Measurements from ENCODE around the gene CLDN9. TPM values are rescaled to one million over a fixed set of nuclear protein-coding genes. Genes with fewer than 3 reads are reported as not detected.

The CLDN9 gene
- total RNA-seq, 1 donor from 2014 or later: 0.99 TPM

DNA sequence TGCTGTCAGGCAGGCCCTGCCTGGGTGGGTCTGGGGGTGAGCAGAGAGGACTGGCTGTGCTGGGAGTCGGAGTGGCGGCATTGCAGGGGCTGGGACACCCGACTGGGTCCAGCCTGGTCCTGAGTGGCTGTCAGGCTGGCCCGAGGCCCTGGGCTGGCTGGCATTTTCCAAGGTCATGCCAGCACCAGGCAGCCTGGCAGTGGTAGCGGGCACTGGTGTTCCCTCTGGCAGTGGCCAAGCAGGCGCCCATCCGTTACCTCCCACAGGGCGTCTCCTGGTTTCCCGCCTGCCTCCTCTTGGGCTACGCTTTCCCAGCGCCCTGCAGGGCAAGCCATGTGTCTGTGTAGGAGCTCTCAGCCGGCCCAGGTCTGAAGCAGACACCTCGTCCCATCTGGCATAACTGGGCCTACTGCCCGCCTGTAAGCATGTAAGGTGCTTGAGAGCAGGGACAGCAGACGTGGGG is 26.8 kb upstream of the CLDN9 start:
- DNase-seq (ENCODE audit: extremely low spot score, unreplicated experiment): no peak
- Mint-ChIP-seq H3K9me3 (no peaks in the 10 kb centered on the region), H3K36me3 (no peaks in the 10 kb centered on the region), H3K4me1 (ENCODE audit: unreplicated experiment) (peaks cover 12% of the 10 kb centered on the region), H3K27me3 (no peaks in the 10 kb centered on the region), H3K4me3 (no peak overlapping the region), H3K27ac (no peak overlapping the region)
- TF ChIP-seq, protein P1, sequence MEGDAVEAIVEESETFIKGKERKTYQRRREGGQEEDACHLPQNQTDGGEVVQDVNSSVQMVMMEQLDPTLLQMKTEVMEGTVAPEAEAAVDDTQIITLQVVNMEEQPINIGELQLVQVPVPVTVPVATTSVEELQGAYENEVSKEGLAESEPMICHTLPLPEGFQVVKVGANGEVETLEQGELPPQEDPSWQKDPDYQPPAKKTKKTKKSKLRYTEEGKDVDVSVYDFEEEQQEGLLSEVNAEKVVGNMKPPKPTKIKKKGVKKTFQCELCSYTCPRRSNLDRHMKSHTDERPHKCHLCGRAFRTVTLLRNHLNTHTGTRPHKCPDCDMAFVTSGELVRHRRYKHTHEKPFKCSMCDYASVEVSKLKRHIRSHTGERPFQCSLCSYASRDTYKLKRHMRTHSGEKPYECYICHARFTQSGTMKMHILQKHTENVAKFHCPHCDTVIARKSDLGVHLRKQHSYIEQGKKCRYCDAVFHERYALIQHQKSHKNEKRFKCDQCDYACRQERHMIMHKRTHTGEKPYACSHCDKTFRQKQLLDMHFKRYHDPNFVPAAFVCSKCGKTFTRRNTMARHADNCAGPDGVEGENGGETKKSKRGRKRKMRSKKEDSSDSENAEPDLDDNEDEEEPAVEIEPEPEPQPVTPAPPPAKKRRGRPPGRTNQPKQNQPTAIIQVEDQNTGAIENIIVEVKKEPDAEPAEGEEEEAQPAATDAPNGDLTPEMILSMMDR (conservative IDR thresholded peaks at IDR 0.05): no peak

DNA sequence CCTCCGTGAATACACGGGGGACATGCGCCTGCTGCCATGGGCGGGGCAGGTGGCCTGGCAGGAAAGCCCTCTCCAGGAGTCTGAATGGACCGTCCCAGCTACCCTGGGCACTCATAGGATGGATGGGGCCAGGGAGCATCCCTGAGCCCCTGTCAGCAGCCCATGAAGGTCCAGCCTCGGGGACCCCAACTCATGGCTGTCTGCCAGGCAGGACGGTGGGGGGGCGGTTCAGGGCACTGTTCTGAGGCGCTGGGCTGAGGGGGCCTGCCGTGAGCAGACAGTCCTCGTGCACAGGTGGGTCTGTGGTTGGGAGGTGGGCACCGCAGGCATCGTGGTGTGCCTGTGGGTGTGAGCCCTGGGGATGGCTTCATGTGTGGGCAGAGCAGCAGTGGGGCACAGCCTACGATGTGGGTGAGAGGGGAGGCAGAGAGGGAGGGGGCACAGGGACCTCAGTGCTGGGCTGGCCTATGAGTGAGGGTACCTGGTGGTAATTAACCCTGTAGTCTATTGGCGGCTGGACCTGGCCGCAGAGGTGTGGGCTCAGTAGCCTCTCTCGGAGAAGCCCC is 26.0 kb upstream of the CLDN9 start:
- H3K27me3 Mint-ChIP-seq: no peaks in the 10 kb centered on the region
- peaks cover 6% of the 10 kb centered on the region for H3K4me1 Mint-ChIP-seq (ENCODE audit: unreplicated experiment)
- no peaks in the 10 kb centered on the region for H3K9me3 Mint-ChIP-seq
- no peak for DNase-seq (ENCODE audit: extremely low spot score, unreplicated experiment)
- H3K27ac Mint-ChIP-seq: no peak overlapping the region
- TF ChIP-seq, protein P1 (conservative IDR thresholded peaks at IDR 0.05): no peak
- no peaks in the 10 kb centered on the region for H3K36me3 Mint-ChIP-seq
- no peak overlapping the region for H3K4me3 Mint-ChIP-seq

DNA sequence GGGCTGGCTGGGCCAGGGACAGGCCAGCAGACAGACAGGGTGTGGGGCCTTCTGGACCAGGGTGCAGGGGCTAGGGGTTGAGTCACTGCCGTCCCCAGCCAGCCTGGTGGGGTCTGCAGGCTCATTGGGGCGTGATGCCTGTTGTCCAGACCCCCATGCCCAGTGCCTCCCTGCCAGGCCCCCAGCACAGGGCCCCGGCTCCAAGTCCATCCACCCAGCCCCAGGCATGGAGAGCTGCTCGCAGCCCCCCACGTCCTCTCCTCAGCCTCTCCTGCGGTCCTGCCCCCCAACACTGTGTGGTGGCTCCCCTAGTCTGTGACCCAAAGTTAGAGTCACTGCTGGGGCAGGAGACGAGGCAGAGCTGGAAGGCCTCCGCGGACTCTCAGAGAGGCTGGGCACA is 25.4 kb upstream of the CLDN9 start:
- no peak for DNase-seq (ENCODE audit: extremely low spot score, unreplicated experiment)
- peaks cover 3% of the 10 kb centered on the region for H3K4me1 Mint-ChIP-seq (ENCODE audit: unreplicated experiment)
- no peaks in the 10 kb centered on the region for H3K27me3 Mint-ChIP-seq

DNA sequence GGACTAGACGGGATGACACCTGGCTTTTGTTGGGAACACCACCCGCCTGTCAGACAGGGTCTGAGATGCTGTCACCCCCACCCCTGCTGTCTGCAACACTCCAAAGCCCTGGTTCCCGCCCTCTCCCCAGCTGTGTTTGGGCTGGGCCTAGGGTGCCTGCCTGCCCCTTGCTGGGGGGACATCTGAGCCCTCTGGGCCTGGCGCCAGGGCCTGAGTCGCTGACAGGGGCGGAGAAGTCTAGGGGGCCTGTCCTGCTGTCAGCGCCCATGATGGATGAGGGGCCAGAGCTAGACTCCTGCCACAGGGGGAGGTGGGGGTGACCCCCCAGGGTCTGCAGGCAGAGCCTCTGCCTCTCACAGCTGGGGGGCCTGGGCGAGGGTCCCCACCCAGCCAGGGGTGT is 24.9 kb upstream of the CLDN9 start:
- Mint-ChIP-seq H3K9me3 (no peaks in the 10 kb centered on the region), H3K36me3 (no peaks in the 10 kb centered on the region), H3K27me3 (no peaks in the 10 kb centered on the region), H3K4me3 (no peak overlapping the region), H3K27ac (no peak overlapping the region), H3K4me1 (ENCODE audit: unreplicated experiment) (no peaks in the 10 kb centered on the region)
- DNase-seq (ENCODE audit: extremely low spot score, unreplicated experiment): no peak
- TF ChIP-seq, protein P1 (conservative IDR thresholded peaks at IDR 0.05): no peak

More for the DNA sequence above, 25.4 kb upstream of the CLDN9 start:
- Mint-ChIP-seq H3K27ac (no peak overlapping the region), H3K36me3 (no peaks in the 10 kb centered on the region), H3K9me3 (no peaks in the 10 kb centered on the region), H3K4me3 (no peak overlapping the region)
- TF ChIP-seq, protein P1 (conservative IDR thresholded peaks at IDR 0.05): no peak

DNA sequence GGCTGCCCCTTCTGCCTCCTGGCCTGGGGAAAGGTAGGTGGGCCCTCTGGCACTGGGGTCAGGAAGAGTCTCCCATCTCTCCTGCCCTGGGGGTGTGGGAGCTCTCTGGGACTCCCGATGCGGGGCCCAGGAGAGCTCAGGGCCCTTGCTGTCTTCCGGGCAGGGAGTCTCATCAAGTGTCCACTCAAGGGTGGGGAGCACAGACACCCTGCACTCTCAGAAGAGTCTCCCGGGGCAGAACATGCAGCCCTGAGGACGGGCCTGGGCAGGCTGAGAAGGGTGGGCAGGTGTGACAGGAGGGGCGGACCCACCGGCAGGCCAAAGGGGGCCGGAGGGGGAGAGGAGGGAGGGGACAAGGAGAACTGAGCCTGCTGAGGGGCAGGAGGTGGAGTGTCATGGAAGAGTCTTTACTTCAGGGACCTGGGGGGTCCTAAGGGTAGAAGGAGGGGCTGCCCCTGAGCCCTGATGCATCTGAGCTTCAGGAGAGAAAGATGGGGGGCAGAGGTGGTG is 24.1 kb upstream of the CLDN9 start:
- Mint-ChIP-seq H3K27me3 (no peaks in the 10 kb centered on the region), H3K9me3 (no peaks in the 10 kb centered on the region), H3K36me3 (no peaks in the 10 kb centered on the region), H3K4me1 (ENCODE audit: unreplicated experiment) (no peaks in the 10 kb centered on the region), H3K27ac (no peak overlapping the region), H3K4me3 (no peak overlapping the region)
- TF ChIP-seq, protein P1 (conservative IDR thresholded peaks at IDR 0.05): no peak
- no peak for DNase-seq (ENCODE audit: extremely low spot score, unreplicated experiment)

Measured in type B pancreatic cell (in vitro differentiated cells).